NCI-H146 (cell line): ENCODE measurements around the gene DNAJC15.
"Not testable (repeated sequence)": the region's sequence is repeated elsewhere in the genome, so short reads cannot be mapped to it uniquely, and the experiment has no call there.

ENCODE experiments used
- DNase-seq: peaks from one replicate; lab custom pipeline; 2025; lab: John Stamatoyannopoulos, UW

Gene DNAJC15

DNA sequence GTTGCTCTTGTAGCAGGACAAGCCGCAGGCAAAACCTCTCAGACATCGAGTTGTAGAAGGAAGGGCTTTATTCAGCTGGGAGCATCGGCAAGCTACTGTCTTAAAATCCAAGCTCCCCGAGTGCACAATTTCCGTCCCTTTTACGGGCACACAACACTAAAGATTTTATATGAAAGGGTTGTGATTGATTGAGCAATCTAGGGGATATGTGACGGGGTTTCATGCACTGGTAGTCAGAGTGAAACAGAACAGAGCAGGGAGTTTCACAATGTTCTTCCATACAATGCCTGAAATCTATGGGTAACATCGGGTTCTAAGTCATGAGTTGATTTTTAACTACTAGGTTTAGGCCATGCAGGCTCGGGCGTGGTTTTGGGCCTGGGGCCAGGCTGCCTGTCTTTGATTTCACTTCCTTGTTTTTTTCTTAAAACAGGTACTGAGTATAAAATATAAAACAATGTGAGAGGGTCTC, 22.0 kb downstream of the DNAJC15 start:
- DNase-seq: not testable (repeated sequence)

DNA sequence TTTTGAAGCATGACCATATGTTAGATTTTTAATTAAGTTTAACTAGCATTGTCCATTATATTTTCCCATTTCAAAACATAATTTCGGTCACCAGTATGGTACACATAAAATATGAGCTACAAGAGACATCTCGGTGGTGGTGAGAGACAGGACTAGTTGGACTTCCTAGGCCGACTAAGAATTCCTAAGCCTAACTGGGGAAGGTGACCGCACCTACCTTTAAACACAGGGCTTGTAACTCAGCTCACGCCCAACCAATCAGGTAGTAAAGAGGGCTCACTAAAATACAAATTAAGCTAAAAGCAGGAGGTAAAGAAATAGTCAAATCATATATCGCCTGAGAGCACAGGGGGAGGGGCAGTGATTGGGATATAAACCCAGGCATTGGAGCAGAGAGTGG, 22.9 kb downstream of the DNAJC15 start:
- DNase-seq: no peak

GRCh38 chr13:43054803-43055802, 31.7 kb downstream of the DNAJC15 start:
- DNase-seq: no peak

GRCh38 chr13:43057653-43058317, 34.4 kb downstream of the DNAJC15 start:
- no peak for DNase-seq

- DNase-seq: peak; percentile 96
These were observed 34.9 kb downstream of the DNAJC15 start for GRCh38 chr13:43058318-43058674.

DNA sequence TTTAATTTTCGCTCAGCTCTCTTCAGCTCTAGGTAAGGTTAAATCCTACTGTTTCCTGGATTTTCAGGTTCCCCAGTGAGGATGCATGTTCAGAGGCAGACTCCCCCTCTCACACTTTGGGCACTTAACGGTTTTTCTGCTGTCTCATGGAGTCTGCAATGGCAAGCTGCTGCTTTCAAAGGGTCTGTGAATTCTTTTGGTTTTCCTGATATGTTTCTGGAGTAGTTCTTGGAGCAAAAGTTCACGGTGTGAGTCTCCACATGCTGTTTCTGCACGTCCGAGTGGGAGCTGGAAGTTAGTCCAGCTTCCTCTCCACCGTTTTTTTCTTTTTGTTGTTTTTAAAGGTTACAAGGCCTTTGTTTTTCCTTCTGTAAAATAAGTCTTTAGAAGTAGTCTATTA, 35.4 kb downstream of the DNAJC15 start:
- DNase-seq: peak; percentile 25

DNA sequence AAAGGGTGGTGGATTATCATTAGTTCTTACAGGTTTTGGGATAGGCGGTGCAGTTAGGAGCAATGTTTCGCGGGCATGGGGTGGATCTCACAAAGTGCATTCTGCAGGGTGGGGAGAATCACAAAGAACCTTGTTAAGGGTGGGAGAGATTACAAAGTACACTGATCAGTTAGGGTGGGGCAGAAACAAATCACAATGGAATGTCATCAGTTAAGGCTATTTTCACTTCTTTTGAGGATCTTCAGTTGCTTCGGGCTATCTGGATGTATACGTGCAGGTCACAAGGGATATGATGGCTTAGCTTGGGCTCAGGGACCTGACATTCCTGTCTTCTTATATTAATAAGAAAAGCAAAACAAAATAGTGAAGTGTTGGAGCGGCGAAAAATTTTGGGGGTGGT, 36.4 kb downstream of the DNAJC15 start:
- DNase-seq: not testable (repeated sequence)

- not testable (repeated sequence) for DNase-seq
These were observed 37.4 kb downstream of the DNAJC15 start for GRCh38 chr13:43060806-43061205.

- no peak for DNase-seq
These were observed 38.3 kb downstream of the DNAJC15 start for GRCh38 chr13:43061496-43062280.

DNA sequence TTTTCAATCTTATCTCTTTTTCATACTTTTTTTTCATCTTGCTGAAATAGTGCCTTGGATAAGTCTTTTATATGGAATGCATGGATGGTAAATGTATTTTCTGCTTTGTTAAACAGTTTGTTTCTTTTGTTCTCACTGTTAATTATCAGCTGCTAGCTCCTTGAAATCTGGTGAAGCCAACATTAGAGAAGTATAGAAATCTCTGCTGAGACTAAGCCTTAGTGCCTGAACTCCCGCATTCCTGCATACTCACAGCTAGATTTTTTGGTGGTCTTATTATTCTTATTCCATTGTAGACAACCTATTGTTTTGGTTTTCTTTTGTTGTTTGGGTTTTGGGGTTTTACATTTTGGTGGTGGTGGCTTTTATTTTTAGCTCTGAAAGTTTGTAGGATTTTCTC, 48.4 kb downstream of the DNAJC15 start:
- DNase-seq: no peak

DNA sequence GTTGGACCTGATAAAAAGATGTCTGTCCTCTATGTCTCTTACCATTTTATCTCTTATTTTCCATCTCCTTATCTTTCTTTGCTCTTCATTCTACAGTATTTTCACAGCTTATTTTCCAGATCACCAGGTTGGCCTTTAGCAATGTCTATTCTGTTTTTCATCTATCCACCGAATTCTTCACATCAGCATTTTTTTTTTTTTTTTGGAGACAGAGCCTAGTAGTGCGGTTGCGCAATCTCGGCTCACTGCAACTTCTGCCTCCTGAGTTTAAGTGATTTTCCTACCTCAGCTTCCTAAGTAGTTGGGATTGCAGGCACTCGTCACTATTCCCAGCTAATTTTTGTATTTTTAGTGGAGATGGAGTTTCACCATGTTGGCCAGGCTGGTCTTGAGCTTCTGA, 49.0 kb downstream of the DNAJC15 start:
- DNase-seq: no peak

- DNase-seq: no peak
These were observed 51.6 kb downstream of the DNAJC15 start for GRCh38 chr13:43074824-43075510.

DNA sequence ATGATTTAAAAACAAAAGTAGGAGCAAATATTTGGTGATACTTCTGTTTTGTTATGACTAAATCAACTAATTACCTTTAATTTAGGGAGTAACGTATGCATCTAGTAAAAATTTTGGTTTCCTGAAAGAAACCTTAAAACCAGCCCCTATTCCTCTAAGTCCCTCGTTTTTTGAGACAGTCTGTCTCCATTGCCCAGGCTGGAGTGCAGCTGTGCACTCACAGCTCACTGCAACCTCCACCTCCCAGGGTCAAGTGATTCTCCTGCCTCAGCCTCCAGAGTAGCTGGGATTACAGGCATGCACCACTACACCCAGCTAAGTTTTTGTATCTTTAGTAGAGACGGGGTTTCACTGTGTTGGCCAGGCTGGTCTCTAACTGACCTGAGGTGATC, 52.1 kb downstream of the DNAJC15 start:
- DNase-seq: not testable (repeated sequence)

DNA sequence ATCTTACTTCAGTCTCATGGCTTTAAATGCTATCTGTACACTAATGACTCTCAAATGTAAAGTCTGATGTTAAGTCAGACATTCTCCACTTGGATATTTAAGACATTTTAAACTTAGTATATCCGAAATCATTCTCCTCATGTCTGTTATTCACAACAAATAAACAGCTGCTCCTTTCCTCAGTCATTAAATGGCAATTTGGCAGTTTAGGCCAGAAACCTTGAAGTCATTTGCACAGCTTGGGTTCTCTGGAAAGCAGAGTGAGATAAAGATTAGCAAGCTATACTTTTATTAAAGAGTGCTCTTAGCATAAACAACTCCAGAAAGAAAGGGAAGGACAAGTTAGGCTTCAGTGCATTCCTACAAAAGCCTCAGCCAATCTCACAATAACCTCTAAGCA, 53.7 kb downstream of the DNAJC15 start:
- no peak for DNase-seq

GRCh38 chr13:43077461-43077860, 54.1 kb downstream of the DNAJC15 start:
- DNase-seq: no peak

GRCh38 chr13:43077906-43078305, 54.5 kb downstream of the DNAJC15 start:
- DNase-seq: no peak

DNA sequence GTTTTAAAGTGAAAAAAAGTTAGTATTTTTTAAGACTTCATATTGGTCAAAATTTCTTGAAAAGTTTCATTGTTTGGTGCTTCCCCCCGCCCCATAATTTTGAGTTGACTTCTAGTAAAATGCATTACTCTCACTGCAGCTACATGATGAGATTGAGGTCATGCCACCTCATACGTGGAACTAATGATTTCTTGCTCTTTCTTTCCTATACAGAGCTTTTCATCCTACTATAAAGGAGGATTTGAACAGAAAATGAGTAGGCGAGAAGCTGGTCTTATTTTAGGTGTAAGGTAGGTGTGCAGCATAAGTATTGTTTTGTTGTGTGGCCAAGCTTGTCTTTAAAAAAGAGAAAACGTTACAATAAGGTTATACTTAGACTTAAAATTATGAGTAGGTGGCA, 55.0 kb downstream of the DNAJC15 start:
- DNase-seq: no peak

GRCh38 chr13:43079392-43079931, 56.1 kb downstream of the DNAJC15 start:
- DNase-seq: no peak

DNA sequence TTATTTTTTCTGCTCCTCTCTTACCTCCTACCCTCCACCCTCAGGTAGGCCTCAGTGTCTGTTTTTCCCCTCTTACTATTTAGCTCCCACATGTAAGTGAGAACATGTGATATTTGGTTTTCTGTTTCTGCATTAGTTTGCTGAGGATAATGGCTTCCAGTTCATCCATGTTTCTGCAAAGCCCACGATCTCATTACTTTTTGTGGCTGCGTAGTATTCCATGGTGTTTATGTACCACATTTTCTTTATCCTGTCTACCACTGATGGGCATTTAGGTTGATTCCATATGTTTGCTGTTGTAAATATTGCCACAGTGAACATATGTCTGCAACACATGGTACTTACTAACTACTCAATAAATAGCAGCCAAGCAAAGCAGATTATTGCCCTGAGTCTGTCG, 56.8 kb downstream of the DNAJC15 start:
- no peak for DNase-seq

DNA sequence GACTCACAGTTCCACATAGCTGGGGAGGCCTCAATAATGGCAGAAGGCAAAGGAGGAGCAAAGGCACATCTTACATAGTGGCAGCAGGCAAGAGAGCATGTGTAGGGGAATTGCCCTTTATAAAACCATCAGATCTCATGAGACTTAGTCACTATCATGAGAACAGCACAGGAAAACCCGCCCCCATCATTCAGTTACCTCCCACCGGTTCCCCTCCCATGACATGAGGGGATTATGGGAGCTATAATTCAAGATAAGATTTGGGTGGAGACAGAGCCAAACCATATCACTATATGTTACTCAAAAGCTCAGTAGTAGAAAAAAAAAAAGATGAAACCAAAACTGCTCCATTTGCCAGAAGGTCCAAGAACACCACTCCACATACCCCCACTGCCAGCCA, 58.5 kb downstream of the DNAJC15 start:
- DNase-seq: no peak

DNA sequence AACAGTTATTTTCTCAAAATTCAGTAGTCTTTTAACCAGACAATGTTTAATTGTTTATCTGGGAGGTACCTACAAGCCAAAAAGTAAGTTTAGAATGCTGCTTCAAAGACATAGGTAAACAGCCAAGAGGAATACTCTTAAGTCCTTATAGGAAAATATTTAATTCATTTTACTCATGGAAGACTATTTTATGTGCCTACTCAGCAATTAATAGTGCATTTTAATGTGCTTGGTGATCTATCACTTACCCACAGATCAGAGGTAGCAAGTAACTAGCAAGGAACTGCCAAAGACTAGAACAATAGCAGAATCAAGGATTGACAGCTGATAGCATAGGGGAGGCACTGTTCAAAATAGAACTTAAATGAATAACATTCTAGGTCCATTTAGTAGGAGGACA, 60.4 kb downstream of the DNAJC15 start:
- no peak for DNase-seq
